H1 (cell line): ENCODE measurements around the gene SEC14L5. TPM values are rescaled to one million over a fixed set of nuclear protein-coding genes. Genes with fewer than 3 reads are reported as not detected.

Source experiments
- CTCF ChIA-PET: fragments of 300-600 bp; sonication (Branson Sonifier 250); formaldehyde crosslinking; loops from one replicate; lab custom pipeline; 2021; ENCODE audit not compliant: partially characterized antibody; lab: Charles Lee
- POLR2A ChIA-PET: fragments of 300-600 bp; sonication (Branson Sonifier 250); formaldehyde crosslinking; loops from one replicate; lab custom pipeline; 2021; ENCODE audit warnings: inconsistent platforms; ENCODE audit not compliant: partially characterized antibody; lab: Charles Lee
- DNase-seq, 2 experiments: peaks; one replicate each; pipeline versions ENCODE4 v3.0.0 to v3.0.0-alpha.2; 2010 to 2022; ENCODE audit warnings: low spot score in 2 of 2, low read depth in 1 of 2, mixed read lengths in 1 of 2
- FAIRE-seq: peaks from 2 replicates; lab custom pipeline; 2011; peaks lifted over from hg19 to GRCh38; lab: Jason Lieb, UNC
- H2AFZ ChIP-seq: 2 replicates; pipeline ENCODE4 v1.8.1; 2012; ENCODE audit warnings: low read length, inconsistent platforms
- H2AK5ac ChIP-seq: 2 replicates; pipeline ENCODE4 v1.6.1; 2013; ENCODE audit warnings: low read depth, low read length
- H2BK120ac ChIP-seq: replicated peaks from 2 replicates; pipeline ENCODE3; 2013; ENCODE audit warnings: low read depth, low read length, inconsistent platforms
- H2BK12ac ChIP-seq: 2 replicates; pipeline ENCODE4 v1.6.1; 2013; ENCODE audit warnings: low read depth, low read length
- H2BK15ac ChIP-seq: 2 replicates; pipeline ENCODE4 v1.6.1; 2013; ENCODE audit warnings: low read length
- H2BK20ac ChIP-seq: 2 replicates; pipeline ENCODE4 v1.6.1; 2013; ENCODE audit warnings: low read length
- H2BK5ac ChIP-seq: 2 replicates; pipeline ENCODE4 v1.6.1; 2013; ENCODE audit warnings: low read depth, low read length
- H3K14ac ChIP-seq: 2 replicates; pipeline ENCODE4 v1.6.1; 2013; ENCODE audit warnings: inconsistent platforms; ENCODE audit not compliant: insufficient read length
- H3K18ac ChIP-seq: 2 replicates; pipeline ENCODE4 v1.6.1; 2013; ENCODE audit warnings: low read length; ENCODE audit errors: extremely low read depth
- H3K23ac ChIP-seq: 2 replicates; pipeline ENCODE4 v1.6.1; 2013; ENCODE audit warnings: inconsistent platforms; ENCODE audit not compliant: insufficient read length
- H3K23me2 ChIP-seq: 2 replicates; pipeline ENCODE4 v1.6.1; 2013; ENCODE audit warnings: low read depth, low read length
- H3K27ac ChIP-seq: 2 replicates; pipeline ENCODE4 v1.6.1; 2011; ENCODE audit warnings: low read depth, low read length, inconsistent platforms
- H3K27me3 ChIP-seq, 4 experiments: replicated peaks in 1 of 4; 1 replicate in 1 of 4; 2 replicates in 3 of 4; pipeline versions ENCODE4 v1.6.1 to v1.8.1; 2011 to 2013; ENCODE audit warnings: low read length in 3 of 4, mild to moderate bottlenecking in 3 of 4, inconsistent platforms in 2 of 4, mixed read lengths in 2 of 4, moderate library complexity in 1 of 4; ENCODE audit not compliant: control insufficient read depth in 3 of 4, insufficient read depth in 3 of 4; ENCODE audit errors: extremely low read depth in 1 of 4
- H3K36me3 ChIP-seq, 4 experiments: 2 replicates each; pipeline versions ENCODE4 v1.6.1 to v1.8.1; 2011 to 2013; ENCODE audit warnings: mild to moderate bottlenecking in 4 of 4, low read length in 3 of 4, moderate library complexity in 2 of 4, control low read depth in 1 of 4, inconsistent platforms in 1 of 4; ENCODE audit not compliant: insufficient read depth in 4 of 4, control insufficient read depth in 2 of 4
- H3K4ac ChIP-seq: replicated peaks from 2 replicates; pipeline ENCODE3; 2013; ENCODE audit warnings: low read length, low read depth, mixed read lengths, inconsistent platforms; ENCODE audit not compliant: insufficient read length
- H3K4me1 ChIP-seq, 4 experiments: replicated peaks in 1 of 4; 1 replicate in 1 of 4; 2 replicates in 3 of 4; pipeline versions ENCODE4 v1.6.1 to v1.8.1; 2011 to 2013; ENCODE audit warnings: low read length in 3 of 4, inconsistent platforms in 2 of 4, mixed read lengths in 1 of 4; ENCODE audit not compliant: insufficient read depth in 4 of 4, control insufficient read depth in 3 of 4
- H3K4me2 ChIP-seq, 2 experiments: 2 replicates each; pipeline versions ENCODE4 v1.6.1 to v1.8.1; 2011 to 2013; ENCODE audit warnings: low read depth in 2 of 2, low read length in 2 of 2, control low read depth in 1 of 2, inconsistent platforms in 1 of 2, mild to moderate bottlenecking in 1 of 2; ENCODE audit not compliant: insufficient read depth in 1 of 2
- H3K4me3 ChIP-seq, 4 experiments: fragments of 200-600, 300-600 bp in 1 of 4; sonication (generic), shearing (Covaris generic), sonication (Bioruptor Twin) in 1 of 4; 2 replicates each; pipeline versions ENCODE4 v1.5.1 to v1.8.1; 2011 to 2016; ENCODE audit warnings: low read length in 4 of 4, low read depth in 3 of 4, control low read depth in 2 of 4, inconsistent platforms in 2 of 4, mild to moderate bottlenecking in 2 of 4, mixed read lengths in 1 of 4, moderate library complexity in 1 of 4; ENCODE audit not compliant: insufficient read depth in 2 of 4; ENCODE audit errors: extremely low read depth in 1 of 4
- H3K56ac ChIP-seq: replicated peaks from 2 replicates; pipeline ENCODE3; 2013; ENCODE audit warnings: low read depth, mild to moderate bottlenecking, mixed read lengths, low read length, inconsistent platforms; ENCODE audit not compliant: insufficient read length
- H3K79me1 ChIP-seq: 2 replicates; pipeline ENCODE4 v1.6.1; 2013; ENCODE audit warnings: low read depth, low read length, control low read depth
- H3K79me2 ChIP-seq, 2 experiments: 2 replicates each; pipeline versions ENCODE4 v1.6.1 to v1.8.1; 2012 to 2013; ENCODE audit warnings: low read length in 2 of 2, mild to moderate bottlenecking in 2 of 2, inconsistent platforms in 1 of 2; ENCODE audit not compliant: insufficient read depth in 2 of 2, control insufficient read depth in 1 of 2
- H3K9ac ChIP-seq, 4 experiments: replicated peaks in 1 of 4; 1 replicate in 1 of 4; 2 replicates in 3 of 4; pipeline versions ENCODE4 v1.6.1 to v1.8.1; 2011 to 2013; ENCODE audit warnings: low read depth in 3 of 4, low read length in 3 of 4, control low read depth in 2 of 4, mild to moderate bottlenecking in 2 of 4, moderate library complexity in 2 of 4, inconsistent platforms in 1 of 4; ENCODE audit errors: extremely low read depth in 1 of 4
- H3K9me3 ChIP-seq, 2 experiments: 2 replicates each; pipeline versions ENCODE4 v1.6.1 to v1.8.1; 2012 to 2013; ENCODE audit warnings: mild to moderate bottlenecking in 2 of 2, moderate library complexity in 2 of 2, control low read depth in 1 of 2, inconsistent platforms in 1 of 2, low read depth in 1 of 2, low read length in 1 of 2, mixed read lengths in 1 of 2; ENCODE audit not compliant: insufficient read depth in 2 of 2
- H4K20me1 ChIP-seq, 2 experiments: replicated peaks in 1 of 2; 2 replicates each; pipeline versions ENCODE3 to v1.8.1; 2011 to 2013; ENCODE audit warnings: inconsistent platforms in 2 of 2, low read length in 2 of 2, mild to moderate bottlenecking in 1 of 2; ENCODE audit not compliant: insufficient read depth in 2 of 2, control insufficient read depth in 1 of 2
- H4K5ac ChIP-seq: 2 replicates; pipeline ENCODE4 v1.6.1; 2013; ENCODE audit warnings: low read length, low read depth, mixed read lengths, inconsistent platforms; ENCODE audit not compliant: insufficient read length
- H4K8ac ChIP-seq: 2 replicates; pipeline ENCODE4 v1.8.0; 2013; ENCODE audit warnings: mild to moderate bottlenecking, moderate library complexity, low read length, inconsistent platforms; ENCODE audit not compliant: insufficient read depth; ENCODE audit errors: extremely low read depth
- H4K91ac ChIP-seq: replicated peaks from 2 replicates; pipeline ENCODE3; 2013; ENCODE audit warnings: low read length, mixed read lengths, inconsistent platforms; ENCODE audit not compliant: insufficient read length
- CBX5 ChIP-seq: fragments of 300-800, 300-1000 bp; sonication (generic); IDR thresholded peaks from 2 replicates; pipeline ENCODE4 v1.7.1; 2016; ENCODE audit warnings: antibody characterized with exemption, low read length, low read depth
- KDM1A ChIP-seq: fragments of 200-600, 300-600 bp; sonication (generic); IDR thresholded peaks from 2 replicates; pipeline ENCODE4 v1.7.1; 2016; ENCODE audit warnings: mild to moderate bottlenecking, low read length, borderline replicate concordance
- NRF1 ChIP-seq: IDR thresholded peaks from 2 replicates; pipeline ENCODE4 v1.6.1; 2011; ENCODE audit warnings: mild to moderate bottlenecking, low read depth, low read length, improper control_type of control experiment
- POLR2A ChIP-seq, 2 experiments: IDR thresholded peaks; 1 replicate in 1 of 2; 2 replicates in 1 of 2; pipeline ENCODE4 v1.6.1; 2011; ENCODE audit warnings: low read depth in 2 of 2, low read length in 2 of 2, mild to moderate bottlenecking in 2 of 2; ENCODE audit errors: control extremely low read depth in 1 of 2
- POLR2AphosphoS5 ChIP-seq: IDR thresholded peaks from 2 replicates; pipeline ENCODE4 v1.6.1; 2011; ENCODE audit warnings: low read depth, low read length
- POU5F1 ChIP-seq: IDR thresholded peaks from 2 replicates; pipeline ENCODE4 v1.6.1; 2011; ENCODE audit warnings: low read depth, mild to moderate bottlenecking, low read length, moderate library complexity
- RAD21 ChIP-seq, 2 experiments: IDR thresholded peaks in 1 of 2; conservative IDR thresholded peaks in 1 of 2; 2 replicates each; pipeline ENCODE4 v1.6.1; 2011; ENCODE audit warnings: low read depth in 2 of 2, low read length in 2 of 2, improper control_type of control experiment in 1 of 2, inconsistent platforms in 1 of 2, mild to moderate bottlenecking in 1 of 2, moderate library complexity in 1 of 2
- RFX5 ChIP-seq: IDR thresholded peaks from 2 replicates; pipeline ENCODE4 v1.6.1; 2011; ENCODE audit warnings: low read depth, low read length, improper control_type of control experiment, borderline replicate concordance
- SIN3A ChIP-seq, 2 experiments: IDR thresholded peaks in 1 of 2; conservative IDR thresholded peaks in 1 of 2; 2 replicates each; pipeline ENCODE4 v1.6.1; 2011 to 2012; ENCODE audit warnings: low read length in 2 of 2, improper control_type of control experiment in 1 of 2, low read depth in 1 of 2, mild to moderate bottlenecking in 1 of 2
- SIRT6 ChIP-seq: IDR thresholded peaks from one replicate; pipeline ENCODE4 v1.7.1; 2012; ENCODE audit warnings: low read length, inconsistent platforms
- SP1 ChIP-seq: IDR thresholded peaks from 2 replicates; pipeline ENCODE4 v1.6.1; 2011; ENCODE audit warnings: low read depth, low read length
- SUZ12 ChIP-seq: fragments of 200-600 bp; sonication (generic); IDR thresholded peaks from 2 replicates; pipeline ENCODE4 v1.6.1; 2012; ENCODE audit warnings: mild to moderate bottlenecking, inconsistent platforms, low read length, moderate library complexity, mixed read lengths
- WGBS, 2 experiments: shearing (Covaris generic) in 1 of 2; methylation state at CpG; one replicate each; pipeline versions ENCODE4 v1.1.6 to v1.1.7; 2013 to 2015; ENCODE audit warnings: low lambda C conversion rate in 2 of 2, mixed read lengths in 2 of 2, inconsistent platforms in 1 of 2, low coverage in 1 of 2, missing lambda C conversion rate in 1 of 2; ENCODE audit not compliant: insufficient replicate concordance in 2 of 2, insufficient coverage in 1 of 2, insufficient read length in 1 of 2; ENCODE audit errors: extremely low coverage in 1 of 2, missing lambda C conversion rate in 1 of 2; 5-methylcytosine and 5-hydroxymethylcytosine counted together
- polyA plus RNA-seq, 7 experiments: library from polyadenylated mRNA; depleted of rRNA in 3 of 7; stranded (reverse) in 5 of 7; unstranded in 2 of 7; fragments of >200 nt in 5 of 7; fragments of 200-250 nt in 2 of 7; gene quantifications; 1 replicate in 5 of 7; 2 replicates in 1 of 7; 4 replicates in 1 of 7; pipeline versions ENCODE4 v1.2.1 to v1.2.3, GENCODE V29; 2011 to 2013; ENCODE audit warnings: missing spikeins in 2 of 7, mixed read lengths in 2 of 7
- total RNA-seq: library from RNA; stranded (reverse); fragmentation: NEBNext Ultra II Directional; extraction: Animal tissue kit (Norgen Biotek cat#: 25700); gene quantifications from 2 replicates; pipeline ENCODE4 v1.2.1, GENCODE V29; 2021
- TF ChIP-seq, protein P1 (sequence below): IDR thresholded peaks from 2 replicates; pipeline ENCODE4 v1.6.1; 2011; ENCODE audit warnings: low read length, improper control_type of control experiment

Gene SEC14L5
- total and polyA plus RNA-seq, 2 of the 8 experiments (the other 6 are each of a cell fraction or from before 2014, with no cell fraction given), result 1.9 to 3.0 TPM

DNA sequence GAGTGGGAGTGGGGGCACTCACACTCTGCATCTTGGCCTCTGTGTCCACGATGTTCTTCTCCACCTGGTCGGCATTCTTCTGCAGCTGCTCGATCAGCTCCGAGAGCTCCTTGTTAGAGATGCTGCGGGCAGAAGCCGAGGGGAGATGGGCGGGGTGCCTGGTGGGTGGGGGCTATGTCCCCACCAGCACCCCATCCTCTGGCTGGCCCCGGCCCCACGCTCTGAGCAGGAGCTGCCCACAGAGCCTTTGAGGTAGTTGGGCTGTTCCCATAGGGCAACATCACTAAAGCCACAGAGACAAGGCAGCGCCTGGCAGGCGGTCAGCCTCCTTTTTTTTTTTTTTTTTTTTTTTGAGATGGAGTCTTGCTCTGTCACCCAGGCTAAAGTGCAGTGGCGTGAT lies 47.3 kb upstream of the SEC14L5 start:
- no peak overlapping the region for H2BK20ac ChIP-seq
- H4K5ac ChIP-seq, result no peak overlapping the region
- H3K9me3 ChIP-seq, result no peaks in the 10 kb centered on the region
- H3K14ac ChIP-seq, result no peak overlapping the region
- no peak overlapping the region for H3K18ac ChIP-seq
- no peak overlapping the region for H3K27ac ChIP-seq
- FAIRE-seq, result no peak
- no peak overlapping the region for H3K4me2 ChIP-seq
- H3K23me2 ChIP-seq, result no peaks in the 10 kb centered on the region; the same call in 1 of the 2 replicates
- no peak overlapping the region for H3K9ac ChIP-seq
- H2AFZ ChIP-seq, result no peak overlapping the region
- H3K27me3 ChIP-seq, result no peaks in the 10 kb centered on the region
- H4K91ac ChIP-seq, result no peak overlapping the region
- no peak overlapping the region for H2BK5ac ChIP-seq
- no peak overlapping the region for H2BK15ac ChIP-seq
- H4K8ac ChIP-seq, result no peak overlapping the region
- H3K4ac ChIP-seq, result no peak overlapping the region
- no peaks in the 10 kb centered on the region for H3K79me1 ChIP-seq
- H2AK5ac ChIP-seq, result no peak overlapping the region
- no peak overlapping the region for H3K4me3 ChIP-seq
- no peak overlapping the region for H2BK12ac ChIP-seq
- H3K4me1 ChIP-seq, result peaks cover 0 to 3% (median 0%) of the 10 kb centered on the region in 4 experiments; a peak in 1 of 7 replicates
- no peak overlapping the region for H3K56ac ChIP-seq
- H3K23ac ChIP-seq, result no peak overlapping the region
- 87% methylated on average over 11 of the region's 12 CpGs; no CpG with 5 or more reads in 1 of the 2 experiments for WGBS, 2 experiments
- POLR2A ChIA-PET, result interaction anchor here (0.9 to 1.1 kb wide), 3 partner anchors 9 to 32 kb away, joined by 3 to 4 read pairs (median 3); no protein-coding TSS in a partner anchor
- H3K36me3 ChIP-seq, result no peaks in the 10 kb centered on the region
- CTCF ChIA-PET, result interaction anchor here (1.6 kb wide), 1 partner anchor 17 kb away, joined by 5 read pairs; no protein-coding TSS in a partner anchor
- TF ChIP-seq POU5F1 (no peak), NRF1 (no peak), CBX5 (no peak), KDM1A (no peak), POLR2A (IDR thresholded peaks at IDR 0.05; ENCODE audit: control extremely low read depth in 1 of 2, low read depth in 2 of 2, low read length in 2 of 2) (no peak), POLR2AphosphoS5 (no peak), SUZ12 (no peak), SIN3A (conservative IDR thresholded peaks at IDR 0.05 in 1 of 2, IDR thresholded peaks at IDR 0.05 in 1 of 2; ENCODE audit: low read depth in 1 of 2, low read length in 2 of 2) (no peak), RAD21 (IDR thresholded peaks at IDR 0.05 in 1 of 2, conservative IDR thresholded peaks at IDR 0.05 in 1 of 2; ENCODE audit: low read depth in 2 of 2, low read length in 2 of 2) (no peak), SP1 (no peak), SIRT6 (no peak), RFX5 (no peak)
- TF ChIP-seq, protein P1, sequence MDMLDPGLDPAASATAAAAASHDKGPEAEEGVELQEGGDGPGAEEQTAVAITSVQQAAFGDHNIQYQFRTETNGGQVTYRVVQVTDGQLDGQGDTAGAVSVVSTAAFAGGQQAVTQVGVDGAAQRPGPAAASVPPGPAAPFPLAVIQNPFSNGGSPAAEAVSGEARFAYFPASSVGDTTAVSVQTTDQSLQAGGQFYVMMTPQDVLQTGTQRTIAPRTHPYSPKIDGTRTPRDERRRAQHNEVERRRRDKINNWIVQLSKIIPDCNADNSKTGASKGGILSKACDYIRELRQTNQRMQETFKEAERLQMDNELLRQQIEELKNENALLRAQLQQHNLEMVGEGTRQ, result no peak
- H3K79me2 ChIP-seq, result no peaks in the 10 kb centered on the region
- no peak overlapping the region for H2BK120ac ChIP-seq
- no peak for DNase-seq
- H4K20me1 ChIP-seq, result no peaks in the 10 kb centered on the region
